Subcutaneous adipose tissue (tissue), 4 donors: ENCODE measurements around the gene ZPR1. TPM values are rescaled to one million over a fixed set of nuclear protein-coding genes. Genes with fewer than 3 reads are reported as not detected.

Source experiments
- total RNA-seq, 4 donors: library from RNA; depleted of rRNA; stranded (reverse); fragments of >200 nt; gene quantifications; one replicate each; pipeline ENCODE4 v1.1.0, GENCODE V29; 2016
- TF ChIP-seq, protein P1 (sequence below): fragments of 450-650 bp; IDR thresholded peaks from one replicate; pipeline ENCODE4 v1.5.1; 2016; ENCODE audit warnings: low read depth, mild to moderate bottlenecking, control low read depth, antibody characterized with exemption, moderate library complexity

Gene ZPR1
- total RNA-seq, 4 donors from 2014 or later = 27.6 to 39.4 (median 31.2) TPM

DNA sequence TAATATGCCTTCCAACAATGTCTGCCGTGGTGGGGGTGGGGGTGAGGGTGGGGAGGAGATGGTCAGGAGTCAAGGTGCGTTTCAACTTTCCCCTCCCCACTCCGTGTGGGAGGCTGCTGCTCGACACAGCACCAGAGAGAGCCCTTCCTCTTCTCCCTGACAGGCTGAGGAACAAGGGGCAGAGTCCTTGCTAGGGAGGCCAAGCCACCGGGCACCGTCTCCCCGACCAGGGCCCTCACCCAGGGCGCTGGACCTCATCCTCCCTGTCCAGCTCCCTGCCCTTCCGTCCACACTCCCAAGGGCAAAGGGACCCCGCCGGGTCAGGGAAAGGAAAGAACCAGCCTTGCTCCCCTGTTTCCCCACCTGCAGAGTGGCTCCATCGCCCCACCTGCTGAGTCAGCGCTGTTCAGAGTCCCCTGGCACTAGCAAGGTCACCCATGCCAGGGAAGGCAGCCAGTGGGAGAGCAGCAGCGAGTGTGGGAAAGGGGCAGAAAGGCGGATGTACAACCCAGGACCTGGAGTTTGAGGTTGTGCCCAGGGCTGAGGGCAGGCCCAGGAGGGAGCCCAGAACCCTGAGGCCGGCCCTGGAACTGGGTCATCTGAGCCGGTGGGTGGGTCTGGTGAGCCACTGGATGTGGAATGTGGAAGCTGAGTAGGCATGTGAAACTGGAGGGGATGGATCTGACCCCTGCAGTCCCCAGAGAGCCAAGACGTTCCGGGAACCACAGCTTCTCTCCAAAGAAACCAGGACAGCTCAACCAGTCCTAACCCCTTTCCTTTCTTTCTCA, 62.2 kb downstream of the ZPR1 start:
- TF ChIP-seq, protein P1, sequence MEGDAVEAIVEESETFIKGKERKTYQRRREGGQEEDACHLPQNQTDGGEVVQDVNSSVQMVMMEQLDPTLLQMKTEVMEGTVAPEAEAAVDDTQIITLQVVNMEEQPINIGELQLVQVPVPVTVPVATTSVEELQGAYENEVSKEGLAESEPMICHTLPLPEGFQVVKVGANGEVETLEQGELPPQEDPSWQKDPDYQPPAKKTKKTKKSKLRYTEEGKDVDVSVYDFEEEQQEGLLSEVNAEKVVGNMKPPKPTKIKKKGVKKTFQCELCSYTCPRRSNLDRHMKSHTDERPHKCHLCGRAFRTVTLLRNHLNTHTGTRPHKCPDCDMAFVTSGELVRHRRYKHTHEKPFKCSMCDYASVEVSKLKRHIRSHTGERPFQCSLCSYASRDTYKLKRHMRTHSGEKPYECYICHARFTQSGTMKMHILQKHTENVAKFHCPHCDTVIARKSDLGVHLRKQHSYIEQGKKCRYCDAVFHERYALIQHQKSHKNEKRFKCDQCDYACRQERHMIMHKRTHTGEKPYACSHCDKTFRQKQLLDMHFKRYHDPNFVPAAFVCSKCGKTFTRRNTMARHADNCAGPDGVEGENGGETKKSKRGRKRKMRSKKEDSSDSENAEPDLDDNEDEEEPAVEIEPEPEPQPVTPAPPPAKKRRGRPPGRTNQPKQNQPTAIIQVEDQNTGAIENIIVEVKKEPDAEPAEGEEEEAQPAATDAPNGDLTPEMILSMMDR = no peak

DNA sequence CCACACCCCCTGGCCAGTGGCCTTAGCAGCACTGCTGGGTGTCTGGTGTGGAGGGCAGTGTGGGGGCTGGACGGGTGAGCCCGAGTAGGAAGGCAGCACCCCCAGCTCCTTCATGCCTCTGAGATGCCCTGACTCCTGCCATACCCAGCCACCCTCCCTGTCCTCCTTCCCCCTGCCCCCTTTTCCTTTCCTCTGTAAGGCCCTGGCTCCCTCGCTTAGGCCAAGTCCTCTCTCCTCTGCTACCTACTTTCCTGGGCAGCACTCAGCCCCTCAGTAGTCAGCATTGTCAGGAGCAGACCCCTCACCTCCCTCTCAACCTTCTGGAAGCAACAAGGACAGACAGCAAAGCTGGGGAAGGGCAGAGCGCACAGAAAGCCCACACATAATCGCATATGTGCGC, 63.0 kb downstream of the ZPR1 start:
- TF ChIP-seq, protein P1 = no peak

Other genes starting within 250 kb of the ZPR1 start
- gene BUD13, start 15.0 kb downstream of the ZPR1 start, total RNA-seq = 10 to 100 TPM; 11.0 to 12.8 (median 12.5) TPM
- not detected for gene APOA5, start 3.9 kb upstream of the ZPR1 start, total RNA-seq
- not detected for gene APOA4, start 35.3 kb upstream of the ZPR1 start, total RNA-seq
- not detected for gene APOC3, start 41.9 kb upstream of the ZPR1 start, total RNA-seq
- not detected for gene APOA1, start 49.6 kb upstream of the ZPR1 start, total RNA-seq